ENCODE measurements around the gene NASP. TPM values are rescaled to one million over a fixed set of nuclear protein-coding genes. Genes with fewer than 3 reads are reported as not detected.

NASP gene
- total RNA-seq, 1 experiment from 2014 or later, result 514 TPM

- no peak overlapping the region for H3K4me3 Mint-ChIP-seq
- H3K4ac ChIP-seq (ENCODE audit: low read depth, low read length), result no peak overlapping the region
- no peaks in the 10 kb centered on the region for H3K27me3 Mint-ChIP-seq (ENCODE audit: low read depth)
- no peaks in the 10 kb centered on the region for H3K4me1 ChIP-seq (ENCODE audit: insufficient read depth, low read length)
- no peaks in the 10 kb centered on the region for H3K79me1 ChIP-seq (ENCODE audit: insufficient read depth, low read depth, low read length, poor library complexity, severe bottlenecking)
- no peak for DNase-seq
- H3K9me3 ChIP-seq (ENCODE audit: control insufficient read depth, low read depth, low read length), result no peaks in the 10 kb centered on the region
- H4K91ac ChIP-seq (ENCODE audit: insufficient read length, low read depth, low read length), result no peak overlapping the region
- no peaks in the 10 kb centered on the region for H3K27me3 ChIP-seq (ENCODE audit: insufficient read depth, low read length)
- H3K36me3 Mint-ChIP-seq (ENCODE audit: insufficient read depth in 1 of 3, low read depth in 3 of 3), result peaks cover 27 to 58% (median 53%) of the 10 kb centered on the region in 3 experiments; a peak in 6 of 7 replicates
- H3K9me3 Mint-ChIP-seq, result no peaks in the 10 kb centered on the region
- no peak overlapping the region for H2BK12ac ChIP-seq (ENCODE audit: insufficient read length, low read depth, low read length)
- H3K4me2 ChIP-seq (ENCODE audit: insufficient read depth, insufficient read length, low read length), result no peak overlapping the region
- H3K14ac ChIP-seq (ENCODE audit: insufficient read depth, low read length), result no peak overlapping the region
- no peaks in the 10 kb centered on the region for H4K20me1 ChIP-seq (ENCODE audit: control insufficient read depth, insufficient read depth, insufficient read length)
- no peak overlapping the region for H3K9ac ChIP-seq (ENCODE audit: extremely low read depth, insufficient read length, low read length)
- no peak overlapping the region for H3K27ac ChIP-seq (ENCODE audit: insufficient read length, low read depth, low read length)
- H2AK5ac ChIP-seq (ENCODE audit: insufficient read length, low read length), result no peak overlapping the region
- no peak overlapping the region for H4K5ac ChIP-seq (ENCODE audit: insufficient read length, low read depth, low read length)
- no peak overlapping the region for H3K23ac ChIP-seq (ENCODE audit: insufficient read length, low read depth, low read length)
- H2BK20ac ChIP-seq (ENCODE audit: low read depth, low read length, poor library complexity, severe bottlenecking), result no peak overlapping the region
- H2BK15ac ChIP-seq (ENCODE audit: low read depth, low read length), result no peak overlapping the region
- no peaks in the 10 kb centered on the region for H3K4me1 Mint-ChIP-seq
- H3T11ph ChIP-seq (ENCODE audit: low read length), result no peak overlapping the region
- H2BK5ac ChIP-seq (ENCODE audit: insufficient read length, low read length), result no peak overlapping the region
- H3K79me2 ChIP-seq (ENCODE audit: insufficient read depth, low read length), result no peaks in the 10 kb centered on the region
- H3K27ac Mint-ChIP-seq, result no peak overlapping the region; a peak in 2 of 7 replicates
- TF ChIP-seq CTCF (conservative IDR thresholded peaks at IDR 0.05), result no peak
- H3K23me2 ChIP-seq (ENCODE audit: insufficient read length, low read depth, low read length, poor library complexity, severe bottlenecking), result no peaks in the 10 kb centered on the region
- no peak overlapping the region for H3K18ac ChIP-seq (ENCODE audit: insufficient read length, low read depth, low read length)
- no peak overlapping the region for H3K56ac ChIP-seq (ENCODE audit: insufficient read length, low read depth, low read length)
- no peak overlapping the region for H4K8ac ChIP-seq (replicated peaks; ENCODE audit: insufficient read length, low read depth, low read length)
- H2BK120ac ChIP-seq (ENCODE audit: low read depth, low read length, poor library complexity, severe bottlenecking), result no peak overlapping the region
- no CpG with 5 or more reads among the region's 5 CpGs for WGBS (ENCODE audit: extremely low coverage, insufficient read length, low lambda C conversion rate)
- H2AFZ ChIP-seq (ENCODE audit: low read length), result no peak overlapping the region
Observed at GRCh38 chr1:45643321-45643720, 59.5 kb downstream of the NASP start.

Data from H9 (cell line).